Activated naive CD4-positive, alpha-beta T cell treated with anti-CD3 and anti-CD28 coated beads for 36 hours (primary cell): ENCODE measurements around the gene ZBTB37. TPM values are rescaled to one million over a fixed set of nuclear protein-coding genes. Genes with fewer than 3 reads are reported as not detected.
"Not testable (repeated sequence)": the region's sequence is repeated elsewhere in the genome, so short reads cannot be mapped to it uniquely, and the experiment has no call there.

ENCODE experiments used
- CTCF ChIA-PET: fragments of 350-600 bp; sonication (Branson Sonifier 250); formaldehyde crosslinking; loops from one replicate; lab custom pipeline; 2021; ENCODE audit warnings: antibody characterized with exemption; lab: Charles Lee
- DNase-seq: peaks from one replicate; pipeline ENCODE4 v3.0.0-alpha.2; 2020
- H3K27ac Mint-ChIP-seq: one replicate; pipeline ENCODE4 v1.8.0; 2021; ENCODE audit warnings: mild to moderate bottlenecking, mixed read lengths
- H3K27me3 Mint-ChIP-seq: one replicate; pipeline ENCODE4 v1.8.0; 2021; ENCODE audit warnings: low read depth, mixed read lengths
- H3K36me3 Mint-ChIP-seq: one replicate; pipeline ENCODE4 v1.8.0; 2021; ENCODE audit warnings: low read depth, mixed read lengths
- H3K4me1 Mint-ChIP-seq: one replicate; pipeline ENCODE4 v1.8.0; 2021; ENCODE audit warnings: low read depth, mixed read lengths
- H3K4me3 Mint-ChIP-seq: one replicate; pipeline ENCODE4 v1.8.0; 2021; ENCODE audit warnings: mild to moderate bottlenecking, moderate library complexity, mixed read lengths
- H3K9me3 Mint-ChIP-seq: one replicate; pipeline ENCODE4 v1.8.0; 2021; ENCODE audit warnings: mixed read lengths
- intact Hi-C: fragments of 100-400 bp; cut with micrococcal nuclease; formaldehyde crosslinking; loops from one replicate; pipeline ENCODE4 v1.15.1; 2023
- total RNA-seq, 2 experiments: library from RNA; stranded (reverse); gene quantifications; one replicate each; pipeline ENCODE4 v1.2.3, GENCODE V29; 2021

ZBTB37 gene
- total RNA-seq, 2 experiments from 2014 or later = 8.1 to 9.0 TPM

DNA sequence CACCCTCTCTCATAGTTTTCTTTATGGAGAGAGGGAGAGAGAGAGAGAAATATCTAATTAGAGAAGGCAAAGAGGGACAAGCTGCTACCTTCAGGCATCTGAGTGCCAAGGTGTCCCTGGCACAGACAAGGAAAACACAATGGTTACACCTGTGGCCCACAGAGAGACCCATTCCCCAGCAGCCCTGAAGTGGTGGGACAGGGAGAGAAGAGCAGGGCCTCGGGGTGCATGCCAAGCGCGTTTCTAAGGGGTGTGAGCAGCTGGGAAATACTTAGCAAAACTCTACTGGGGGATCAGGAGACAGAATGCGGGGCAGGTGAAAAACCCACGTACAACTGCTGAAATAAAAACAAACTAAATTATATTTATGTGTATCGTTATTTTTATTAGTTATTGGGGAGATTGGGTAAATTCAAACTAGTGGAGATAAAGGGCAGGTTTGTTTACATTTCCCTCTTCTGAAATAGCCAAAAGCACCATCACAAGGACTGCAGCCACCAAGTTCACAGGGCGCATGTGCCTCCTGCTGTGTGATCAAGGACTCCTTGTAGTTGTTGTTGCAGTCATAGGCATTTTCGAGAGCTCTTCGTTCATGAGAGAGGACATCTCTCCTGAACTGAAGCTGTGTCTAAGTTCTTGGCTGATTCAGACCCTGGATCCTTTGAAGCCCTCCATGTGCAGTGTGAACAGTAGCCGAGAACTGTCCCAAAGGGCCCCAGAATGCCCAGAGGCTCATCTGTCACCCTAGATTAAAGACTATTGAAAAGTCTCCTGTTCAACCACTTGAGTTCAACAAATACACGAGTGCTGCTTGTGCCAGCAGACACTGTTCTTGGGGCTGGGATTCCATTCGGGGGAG lies 49.7 kb downstream of the ZBTB37 start:
- no peak for DNase-seq
- Mint-ChIP-seq H3K4me1 (no peaks in the 10 kb centered on the region), H3K4me3 (no peak overlapping the region), H3K27ac (no peak overlapping the region), H3K36me3 (no peaks in the 10 kb centered on the region), H3K9me3 (no peaks in the 10 kb centered on the region), H3K27me3 (no peaks in the 10 kb centered on the region)
- intact Hi-C loops = no loop called here
- CTCF ChIA-PET = no interaction called here

DNA sequence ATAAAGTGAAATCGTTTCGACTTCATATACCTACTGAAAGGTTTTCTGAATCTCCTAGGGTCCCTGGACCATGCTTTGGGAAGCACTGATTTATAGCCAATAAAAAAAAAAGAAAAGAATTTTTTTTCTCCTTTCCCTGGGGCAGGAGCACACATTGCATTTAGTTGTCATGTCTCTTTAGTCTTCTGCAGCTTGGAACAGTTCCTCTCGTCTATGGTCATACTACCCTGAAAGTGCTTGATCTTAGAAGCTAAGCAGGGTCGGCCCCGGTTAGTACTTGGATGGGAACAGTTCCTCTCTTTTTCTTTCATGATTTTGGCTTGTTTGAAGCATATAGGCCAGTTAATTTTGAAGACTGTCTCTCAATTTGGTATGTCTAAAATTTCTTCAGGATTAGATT lies 52.7 kb downstream of the ZBTB37 start:
- Mint-ChIP-seq H3K4me1 (no peaks in the 10 kb centered on the region), H3K36me3 (no peaks in the 10 kb centered on the region), H3K4me3 (no peak overlapping the region), H3K27ac (no peak overlapping the region), H3K9me3 (no peaks in the 10 kb centered on the region), H3K27me3 (no peaks in the 10 kb centered on the region)
- no peak for DNase-seq
- CTCF ChIA-PET = no interaction called here
- intact Hi-C loops = loop anchor here (10.0 kb wide), 1 partner anchor 1176 kb away; no protein-coding TSS in a partner anchor

DNA sequence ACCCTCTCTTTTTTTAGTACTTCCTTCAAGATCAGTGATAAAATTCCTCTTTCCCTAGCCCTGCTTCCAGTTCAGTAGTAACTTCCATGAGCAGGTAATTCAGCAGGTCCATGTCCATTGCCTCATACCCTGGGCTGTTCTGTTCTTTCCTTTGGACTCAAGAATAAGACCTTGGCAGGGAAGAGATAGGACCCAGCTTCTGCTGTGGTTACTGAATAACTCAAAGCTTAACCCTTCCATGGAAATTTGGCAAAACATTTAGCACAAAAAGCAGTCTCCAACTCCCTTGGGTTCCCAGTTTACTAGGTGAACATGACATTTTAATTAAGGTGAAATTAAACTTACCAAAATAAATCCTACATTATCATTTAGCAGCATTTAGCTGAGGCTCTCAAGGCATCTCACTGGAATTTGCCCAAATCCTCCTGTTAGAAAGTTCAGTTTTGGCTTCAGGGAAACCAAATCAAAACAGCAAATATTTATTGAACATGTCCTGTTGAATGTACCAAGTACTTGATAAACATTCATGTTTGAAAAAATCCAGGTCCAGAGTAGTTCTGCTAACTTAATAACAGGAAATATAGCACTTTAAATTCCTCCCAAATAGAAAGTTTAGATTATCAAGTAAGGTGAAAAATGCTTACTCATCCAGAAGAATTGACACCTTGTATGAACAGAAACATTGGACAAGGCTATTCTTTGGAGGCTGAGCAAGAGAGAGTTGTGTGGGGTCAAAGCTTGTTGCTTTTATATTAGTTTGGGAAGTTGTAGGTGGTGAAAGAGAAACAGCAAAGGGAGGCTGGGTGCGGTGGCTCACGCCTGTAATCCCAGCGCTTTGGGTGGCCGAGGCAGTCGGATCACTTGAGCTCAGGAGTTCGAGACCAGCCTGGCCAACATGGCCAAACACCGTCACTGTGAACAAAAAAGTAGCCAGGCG lies 57.4 kb downstream of the ZBTB37 start:
- Mint-ChIP-seq H3K27ac (no peak overlapping the region), H3K4me1 (no peaks in the 10 kb centered on the region), H3K4me3 (no peak overlapping the region), H3K36me3 (no peaks in the 10 kb centered on the region), H3K27me3 (no peaks in the 10 kb centered on the region), H3K9me3 (no peaks in the 10 kb centered on the region)
- intact Hi-C loops = loop anchor here (10.0 kb wide), 1 partner anchor 1181 kb away; no protein-coding TSS in a partner anchor
- CTCF ChIA-PET = interaction anchor here (0.6 kb wide), 1 partner anchor 52 kb away, joined by 3 read pairs; no protein-coding TSS in a partner anchor
- no peak for DNase-seq

DNA sequence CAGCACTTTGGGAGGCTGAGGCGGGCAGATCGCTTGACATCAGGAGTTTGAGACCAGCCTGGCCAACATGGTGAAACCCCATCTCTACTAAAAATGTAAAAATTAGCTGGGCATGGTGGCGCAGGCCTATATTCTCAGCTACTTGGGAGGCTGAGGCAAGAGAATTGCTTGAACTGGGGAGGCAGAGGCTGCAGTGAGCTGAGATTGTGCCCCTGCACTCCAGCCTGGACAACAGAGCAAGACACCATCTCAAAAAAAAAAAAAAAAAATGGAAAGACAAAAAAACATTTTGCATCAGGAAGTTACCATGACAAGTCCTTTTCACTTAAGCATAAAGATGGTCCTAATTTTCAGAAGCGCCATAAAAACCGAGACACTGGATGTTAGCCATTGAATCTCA lies 62.4 kb downstream of the ZBTB37 start:
- H3K4me3 Mint-ChIP-seq, H3K4me1 Mint-ChIP-seq, H3K27ac Mint-ChIP-seq, DNase-seq, H3K9me3 Mint-ChIP-seq, intact Hi-C loops, H3K27me3 Mint-ChIP-seq, CTCF ChIA-PET, H3K36me3 Mint-ChIP-seq: not testable (repeated sequence)

DNA sequence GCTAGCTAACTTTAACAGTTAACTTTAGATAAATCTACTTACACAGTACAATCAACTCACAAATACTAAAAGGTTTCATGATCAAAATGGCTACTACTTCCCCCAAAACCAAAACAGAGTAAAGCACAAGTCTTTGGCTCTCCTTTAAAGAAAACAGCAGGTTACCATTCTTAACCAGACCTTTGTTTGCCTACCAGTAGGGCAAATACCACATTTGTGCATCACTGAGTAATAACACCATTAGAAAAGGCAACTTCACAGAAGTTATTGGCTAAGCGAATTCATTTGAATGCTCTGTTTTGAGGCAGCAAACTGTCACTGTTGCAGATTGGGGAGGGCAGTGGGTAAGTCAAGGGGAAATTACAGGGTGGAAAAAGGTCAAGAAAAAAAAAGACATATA lies 66.3 kb downstream of the ZBTB37 start:
- no peak for DNase-seq
- CTCF ChIA-PET = no interaction called here
- no peaks in the 10 kb centered on the region for H3K9me3 Mint-ChIP-seq
- no peak overlapping the region for H3K27ac Mint-ChIP-seq
- no peak overlapping the region for H3K4me3 Mint-ChIP-seq
- peaks cover 8% of the 10 kb centered on the region for H3K36me3 Mint-ChIP-seq
- peaks cover 6% of the 10 kb centered on the region for H3K4me1 Mint-ChIP-seq
- intact Hi-C loops = no loop called here
- H3K27me3 Mint-ChIP-seq = no peaks in the 10 kb centered on the region

DNA sequence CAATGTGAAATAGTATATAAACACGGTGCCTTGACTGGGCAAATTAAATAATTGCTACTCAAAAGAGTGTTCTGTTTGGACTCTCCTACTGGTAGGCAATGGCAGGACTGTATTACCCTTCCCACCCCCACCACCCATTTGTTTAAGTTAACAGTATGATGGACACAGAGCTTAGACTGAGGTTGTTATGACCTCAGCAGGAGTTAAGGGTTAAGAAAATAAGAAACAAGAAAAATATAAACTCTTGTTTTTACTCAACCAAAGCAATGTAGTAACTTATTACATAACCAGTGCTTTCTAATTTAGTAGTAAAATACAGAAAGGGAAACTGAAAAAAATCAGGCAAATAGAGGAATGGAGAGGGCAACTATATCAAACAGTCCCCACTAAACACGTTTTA lies 68.9 kb downstream of the ZBTB37 start:
- CTCF ChIA-PET = interaction anchor here (0.5 kb wide), 1 partner anchor 139 kb away, joined by 3 read pairs; no protein-coding TSS in a partner anchor

DNA sequence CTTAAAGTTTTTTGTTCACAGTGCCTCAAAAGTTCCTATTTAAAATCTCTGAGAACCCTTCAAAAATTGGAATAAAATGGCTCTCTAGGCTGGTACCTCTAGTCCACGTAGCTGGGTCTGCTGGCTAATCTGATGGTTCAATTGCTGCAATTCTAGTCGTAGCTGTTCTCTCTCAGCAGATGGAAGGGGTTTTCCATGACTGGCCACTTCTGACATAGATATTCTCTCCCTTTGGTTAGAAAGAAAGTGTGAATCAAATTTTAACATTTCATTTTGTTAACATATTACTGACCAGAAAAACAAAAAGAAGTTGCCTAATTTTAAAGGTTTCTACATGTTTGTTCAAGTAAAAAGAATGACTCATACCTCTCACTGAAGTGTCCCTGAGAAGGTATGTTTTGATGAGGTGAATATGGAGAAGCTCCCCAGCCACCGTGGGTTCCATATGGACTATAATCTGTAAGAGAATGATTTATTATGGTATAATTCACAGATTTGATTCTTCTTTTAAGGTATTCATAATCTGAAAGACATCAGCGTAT lies 78.3 kb downstream of the ZBTB37 start:
- Mint-ChIP-seq H3K27me3 (no peaks in the 10 kb centered on the region), H3K36me3 (peaks cover 31% of the 10 kb centered on the region), H3K4me3 (no peak overlapping the region), H3K9me3 (no peaks in the 10 kb centered on the region), H3K27ac (no peak overlapping the region), H3K4me1 (no peaks in the 10 kb centered on the region)
- DNase-seq = no peak
- CTCF ChIA-PET = no interaction called here
- intact Hi-C loops = no loop called here

More for the DNA sequence above, 68.9 kb downstream of the ZBTB37 start:
- Mint-ChIP-seq H3K27me3 (no peaks in the 10 kb centered on the region), H3K4me1 (peaks cover 6% of the 10 kb centered on the region), H3K4me3 (no peak overlapping the region), H3K9me3 (no peaks in the 10 kb centered on the region), H3K36me3 (peaks cover 15% of the 10 kb centered on the region), H3K27ac (no peak overlapping the region)
- intact Hi-C loops = no loop called here
- DNase-seq = no peak

DNA sequence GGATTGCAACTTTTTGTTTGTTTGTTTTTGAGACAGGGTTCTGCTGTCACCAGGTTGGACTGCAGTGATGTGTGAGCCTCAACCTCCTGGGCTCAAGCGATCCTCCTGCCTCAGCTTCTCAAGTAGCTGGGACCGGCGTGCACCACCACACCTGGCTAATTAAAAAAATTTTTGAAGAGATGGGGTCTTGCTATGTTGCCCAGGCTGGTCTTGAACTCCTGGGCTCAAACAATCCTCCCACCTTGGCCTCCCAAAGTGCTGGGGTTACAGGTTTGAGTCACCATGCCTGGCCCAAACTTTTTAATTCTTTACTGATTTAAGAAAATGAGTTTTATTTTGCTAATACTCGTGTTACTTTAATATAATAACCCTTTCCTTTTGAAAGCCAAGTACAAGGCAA lies 80.4 kb downstream of the ZBTB37 start:
- no peaks in the 10 kb centered on the region for H3K9me3 Mint-ChIP-seq
- peaks cover 12% of the 10 kb centered on the region for H3K4me1 Mint-ChIP-seq
- CTCF ChIA-PET = no interaction called here
- intact Hi-C loops = no loop called here
- no peak for DNase-seq
- H3K27me3 Mint-ChIP-seq = no peaks in the 10 kb centered on the region
- H3K27ac Mint-ChIP-seq = no peak overlapping the region
- H3K4me3 Mint-ChIP-seq = no peak overlapping the region
- peaks cover 23% of the 10 kb centered on the region for H3K36me3 Mint-ChIP-seq

Other genes starting within 250 kb of the ZBTB37 start
- gene TEX50, start 233.0 kb upstream of the ZBTB37 start, total RNA-seq = not detected
- gene ANKRD45, start 198.5 kb upstream of the ZBTB37 start, total RNA-seq = not detected
- gene KLHL20, start 153.4 kb upstream of the ZBTB37 start, total RNA-seq = 10 to 100 TPM; 13.0 to 14.9 TPM
- gene DARS2, start 43.7 kb upstream of the ZBTB37 start, total RNA-seq = 10 to 100 TPM; 42.7 to 44.1 TPM
- gene CENPL, start 43.5 kb upstream of the ZBTB37 start, total RNA-seq = 10 to 100 TPM; 31.1 to 31.9 TPM
- 1,000 to 10,000 TPM; 1,367 to 1,374 TPM for gene GAS5, start 391 bp upstream of the ZBTB37 start, total RNA-seq
- gene SERPINC1, start 48.9 kb downstream of the ZBTB37 start, total RNA-seq = not detected
- gene RC3H1, start 154.0 kb downstream of the ZBTB37 start, total RNA-seq = 10 to 100 TPM; 24.2 to 27.1 TPM